RWPE1 (cell line): Measurements from ENCODE around the gene LAMC3.

Source experiments
- CTCF ChIA-PET: fragments of 350-600 bp; sonication (Branson Sonifier 250); formaldehyde crosslinking; extraction: SDS; loops from one replicate; lab custom pipeline; 2021; lab: Yijun Ruan, JAX
- POLR2A ChIA-PET: fragments of 400-600 bp; formaldehyde crosslinking; extraction: SDS; loops from one replicate; lab custom pipeline; 2020; ENCODE audit warnings: antibody characterized with exemption; ENCODE audit not compliant: low non-redundant PET; lab: Yijun Ruan, JAX
- DNase-seq: peaks from one replicate; pipeline ENCODE4 v3.0.0; 2012; ENCODE audit warnings: low spot score
- H3K27ac ChIP-seq: fragments of 450-650 bp; 2 replicates; pipeline ENCODE4 v1.5.1; 2017
- CTCF ChIP-seq: fragments of 450-650 bp; conservative IDR thresholded peaks from 2 replicates; pipeline ENCODE4 v1.5.1; 2017; ENCODE audit warnings: low read depth, mild to moderate bottlenecking

The LAMC3 gene

GRCh38 chr9:131008909-131009618 lies at the start of gene LAMC3:
LAMC3 (plus strand) TSS chr9:131009174; CDS start chr9:131009215, 41 bp downstream.
- POLR2A ChIA-PET: no interaction called here
- DNase-seq: peak; percentile 69
- CTCF ChIA-PET: interaction anchor here (1.0 to 2.1 kb wide), 3 partner anchors 33 to 142 kb away, joined by 3 to 14 read pairs (median 3); no protein-coding TSS in a partner anchor
- H3K27ac ChIP-seq: no peak within 1 kb of the TSS
- TF ChIP-seq CTCF: peak; percentile 66

- TF ChIP-seq CTCF: no peak
- H3K27ac ChIP-seq: no peak overlapping the region
- POLR2A ChIA-PET: interaction anchor here (0.5 kb wide), 1 partner anchor 231 kb away, joined by 4 read pairs; no protein-coding TSS in a partner anchor
- DNase-seq: no peak
- CTCF ChIA-PET: no interaction called here
These were observed 49.1 kb upstream of the LAMC3 start for GRCh38 chr9:130959809-130960334.

GRCh38 chr9:130960522-130961378 lies 48.2 kb upstream of the LAMC3 start:
- peak overlapping the region; percentile 88; the same call in 1 of the 2 replicates for H3K27ac ChIP-seq
- CTCF ChIA-PET: no interaction called here
- POLR2A ChIA-PET: no interaction called here
- no peak for TF ChIP-seq CTCF
- DNase-seq: no peak

GRCh38 chr9:130961511-130962300 lies 47.3 kb upstream of the LAMC3 start:
- CTCF ChIA-PET: interaction anchor here (0.6 to 1.2 kb wide), 3 partner anchors 9 to 205 kb away, joined by 3 to 6 read pairs (median 5); no protein-coding TSS in a partner anchor
- POLR2A ChIA-PET: interaction anchor here (1.1 kb wide), 1 partner anchor 76 kb away, joined by 3 read pairs; no protein-coding TSS in a partner anchor
- TF ChIP-seq CTCF: no peak
- no peak for DNase-seq
- peak overlapping the region; percentile 88 for H3K27ac ChIP-seq

- ChIA-PET CTCF (interaction anchor here (0.6 to 1.2 kb wide), 4 partner anchors 10 to 1296 kb away, joined by 3 to 6 read pairs (median 4); no protein-coding TSS in a partner anchor), POLR2A (interaction anchor here (1.1 kb wide), 1 partner anchor 77 kb away, joined by 3 read pairs; no protein-coding TSS in a partner anchor)
- H3K27ac ChIP-seq: peak overlapping the region; percentile 88
- peak; percentile 100 for DNase-seq
- TF ChIP-seq CTCF: no peak
These were observed 46.3 kb upstream of the LAMC3 start for GRCh38 chr9:130962418-130963316.
